Adrenal gland (tissue), 5 donors: ENCODE data around the gene C6orf120.

Experiments
- POLR2A ChIP-seq, 2 donors: fragments of 450-650 bp; IDR thresholded peaks; one replicate each; pipeline ENCODE4 v1.6.1; 2017; ENCODE audit warnings: antibody characterized with exemption in 2 of 2, mild to moderate bottlenecking in 2 of 2, moderate library complexity in 1 of 2
- TF ChIP-seq, protein P1 (sequence below), 6 experiments: fragments of 450-650 bp in 4 of 6; fragments of 200-600 bp in 2 of 6; sonication (generic) in 1 of 6; IDR thresholded peaks; 1 replicate in 5 of 6; 2 replicates in 1 of 6; pipeline versions ENCODE4 v1.5.1 to v1.8.0; 2016 to 2021; ENCODE audit warnings: antibody characterized with exemption in 6 of 6, mild to moderate bottlenecking in 2 of 6, moderate library complexity in 1 of 6
- donor health status: DM: no; HTN: no; CAD: no.

GRCh38 chr6:169726049-169726400, 24.1 kb downstream of the C6orf120 start:
- TF ChIP-seq, protein P1, sequence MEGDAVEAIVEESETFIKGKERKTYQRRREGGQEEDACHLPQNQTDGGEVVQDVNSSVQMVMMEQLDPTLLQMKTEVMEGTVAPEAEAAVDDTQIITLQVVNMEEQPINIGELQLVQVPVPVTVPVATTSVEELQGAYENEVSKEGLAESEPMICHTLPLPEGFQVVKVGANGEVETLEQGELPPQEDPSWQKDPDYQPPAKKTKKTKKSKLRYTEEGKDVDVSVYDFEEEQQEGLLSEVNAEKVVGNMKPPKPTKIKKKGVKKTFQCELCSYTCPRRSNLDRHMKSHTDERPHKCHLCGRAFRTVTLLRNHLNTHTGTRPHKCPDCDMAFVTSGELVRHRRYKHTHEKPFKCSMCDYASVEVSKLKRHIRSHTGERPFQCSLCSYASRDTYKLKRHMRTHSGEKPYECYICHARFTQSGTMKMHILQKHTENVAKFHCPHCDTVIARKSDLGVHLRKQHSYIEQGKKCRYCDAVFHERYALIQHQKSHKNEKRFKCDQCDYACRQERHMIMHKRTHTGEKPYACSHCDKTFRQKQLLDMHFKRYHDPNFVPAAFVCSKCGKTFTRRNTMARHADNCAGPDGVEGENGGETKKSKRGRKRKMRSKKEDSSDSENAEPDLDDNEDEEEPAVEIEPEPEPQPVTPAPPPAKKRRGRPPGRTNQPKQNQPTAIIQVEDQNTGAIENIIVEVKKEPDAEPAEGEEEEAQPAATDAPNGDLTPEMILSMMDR (IDR thresholded peaks at IDR 0.05): no peak
- no peak for TF ChIP-seq POLR2A (IDR thresholded peaks at IDR 0.05)
